GM19463 (cell line): ENCODE measurements around the gene PLBD2.

Experiments
- ATAC-seq: cut with Tn5 transposase; IDR thresholded peaks from one replicate; pipeline ENCODE4 v1.9.1; 2021; ENCODE audit warnings: mild to moderate bottlenecking, moderate library complexity; ENCODE audit not compliant: unreplicated experiment

Gene PLBD2

GRCh38 chr12:113368331-113368730 lies 9.9 kb downstream of the PLBD2 start:
- no peak for ATAC-seq

GRCh38 chr12:113369391-113369985 lies 11.1 kb downstream of the PLBD2 start:
- no peak for ATAC-seq

DNA sequence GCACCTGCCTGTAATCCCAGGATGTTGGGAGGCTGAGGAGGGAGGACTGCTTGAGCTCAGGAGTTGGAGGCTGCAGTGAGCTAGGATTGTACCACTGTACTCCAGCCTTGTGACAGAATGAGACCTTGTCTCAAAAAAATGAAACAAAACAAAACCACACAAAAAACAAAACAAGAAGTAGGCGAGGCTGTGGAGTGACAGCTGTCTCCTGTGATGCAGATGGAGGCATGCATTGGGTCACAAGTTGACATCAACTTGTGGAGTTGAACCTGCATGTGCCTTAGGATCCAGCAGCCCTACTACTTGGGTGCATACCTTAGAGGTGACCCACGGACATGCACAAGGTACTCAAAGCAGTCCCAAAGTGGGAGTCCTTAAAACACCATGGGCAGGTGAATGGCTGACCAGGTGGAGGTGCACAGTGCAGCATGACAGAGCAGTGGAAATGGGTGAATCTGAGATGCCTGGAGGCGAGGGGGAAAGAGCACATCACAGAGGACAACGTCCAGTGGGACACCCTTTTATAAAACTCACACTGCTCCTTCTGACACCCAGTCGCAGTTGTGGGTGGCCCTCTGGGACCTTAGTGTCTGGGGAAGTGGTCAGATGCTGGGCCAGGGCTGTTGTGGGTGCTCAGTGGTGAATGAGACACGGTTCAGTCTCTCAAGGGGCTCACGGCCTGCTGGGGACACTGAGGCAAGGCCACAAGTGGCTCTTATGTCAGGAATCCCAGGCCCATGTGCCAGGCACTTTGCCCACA lies 12.7 kb downstream of the PLBD2 start:
- no peak for ATAC-seq

DNA sequence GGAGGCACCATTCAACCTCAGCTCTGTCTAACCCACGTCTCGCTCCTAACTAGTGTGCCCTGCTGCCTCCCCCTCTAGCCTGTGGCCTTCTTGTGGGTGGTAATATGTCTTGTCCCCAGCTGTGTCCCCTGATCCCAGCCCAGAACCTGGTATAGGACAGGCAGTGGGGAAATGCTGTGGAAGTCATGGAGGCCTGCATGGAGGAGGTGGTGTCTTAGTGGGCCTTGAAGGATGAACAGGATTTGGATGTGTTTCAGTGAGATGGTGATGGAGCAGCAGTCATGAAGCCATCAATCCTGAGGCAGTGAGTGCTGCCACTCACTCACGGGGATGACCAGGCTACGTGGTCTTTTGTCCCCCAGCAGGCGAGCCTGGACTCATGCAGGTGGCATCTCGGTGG lies 13.4 kb downstream of the PLBD2 start:
- no peak for ATAC-seq

DNA sequence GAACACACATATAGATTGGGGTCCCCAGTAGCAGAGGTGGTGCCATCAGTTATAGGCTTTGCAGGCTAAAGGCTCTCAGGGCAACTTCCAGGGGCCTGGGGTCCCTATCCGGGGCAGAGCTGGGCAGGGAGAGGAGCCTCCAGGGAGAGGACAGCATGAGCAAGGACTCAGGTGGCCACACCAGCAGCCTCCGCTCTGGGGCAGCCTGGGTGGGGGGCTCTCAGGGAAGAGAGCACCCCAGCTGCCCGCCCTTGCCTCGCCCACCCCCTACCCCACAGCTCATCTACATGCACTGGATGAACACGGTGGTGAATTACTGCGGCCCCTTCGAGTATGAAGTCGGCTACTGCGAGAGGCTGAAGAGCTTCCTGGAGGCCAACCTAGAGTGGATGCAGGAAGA lies 14.0 kb downstream of the PLBD2 start:
- ATAC-seq = no peak

DNA sequence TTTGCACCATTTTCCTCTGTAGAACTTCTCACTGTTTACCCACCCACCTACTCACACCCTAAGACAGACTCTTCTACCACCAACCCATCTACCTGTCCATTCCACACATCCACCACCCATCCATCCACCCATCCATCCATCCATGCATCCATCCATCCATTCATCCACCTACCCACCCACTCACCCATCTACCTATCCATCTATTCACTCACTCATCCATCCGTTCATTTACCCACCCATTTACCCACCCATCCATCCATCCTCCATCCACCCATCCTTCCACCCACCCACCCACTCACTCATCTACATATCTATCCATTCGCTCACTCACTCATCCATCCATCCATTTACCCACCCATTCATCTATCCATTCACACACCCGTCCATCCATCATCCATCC lies 15.1 kb downstream of the PLBD2 start:
- ATAC-seq = no peak

GRCh38 chr12:113373969-113374368 lies 15.6 kb downstream of the PLBD2 start:
- no peak for ATAC-seq

DNA sequence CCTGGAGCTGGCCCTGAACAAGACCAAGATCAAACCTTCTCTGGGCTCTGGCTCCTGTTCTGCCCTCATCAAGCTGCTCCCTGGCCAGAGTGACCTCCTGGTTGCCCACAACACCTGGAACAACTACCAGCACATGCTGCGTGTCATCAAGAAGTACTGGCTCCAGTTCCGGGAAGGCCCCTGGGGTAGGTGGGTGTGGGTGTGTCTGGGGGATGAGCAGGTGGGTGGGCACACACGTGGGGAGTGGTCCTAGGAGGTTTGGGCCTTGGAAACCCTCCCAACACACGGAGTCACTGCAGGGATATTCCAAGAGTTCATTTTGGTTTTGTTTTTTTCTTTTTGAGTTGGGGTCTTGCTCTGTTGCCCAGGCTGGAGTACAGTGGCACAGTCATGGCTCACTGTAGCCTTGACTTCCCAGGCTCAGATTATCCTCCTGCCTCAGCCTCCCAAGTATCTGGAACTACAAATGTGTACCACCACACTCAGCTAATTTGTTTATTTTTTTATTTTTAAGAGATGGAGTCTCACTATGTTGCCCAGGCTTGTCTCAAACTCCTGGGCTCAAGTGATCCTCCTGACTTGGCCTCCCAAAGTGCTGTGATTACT lies 16.5 kb downstream of the PLBD2 start:
- no peak for ATAC-seq

DNA sequence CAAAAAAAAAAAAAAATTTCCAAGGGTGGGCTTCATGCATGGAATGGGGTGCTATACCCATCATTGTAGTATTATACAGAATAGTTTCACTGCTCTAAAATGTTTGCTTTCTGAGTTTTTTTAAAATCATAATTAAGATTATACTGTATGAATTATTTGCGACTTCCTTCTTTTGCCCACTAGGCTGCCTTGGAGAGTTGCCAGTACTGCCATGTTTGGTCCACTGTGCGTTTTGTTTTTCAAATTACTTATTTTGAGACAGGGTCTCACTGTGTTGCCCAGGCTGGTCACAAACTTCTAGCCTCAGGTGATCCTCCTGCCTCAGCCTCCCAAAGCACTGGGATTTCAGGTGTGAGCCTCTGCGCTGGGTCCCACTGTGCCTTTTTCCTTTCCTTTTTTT lies 19.9 kb downstream of the PLBD2 start:
- no peak for ATAC-seq

DNA sequence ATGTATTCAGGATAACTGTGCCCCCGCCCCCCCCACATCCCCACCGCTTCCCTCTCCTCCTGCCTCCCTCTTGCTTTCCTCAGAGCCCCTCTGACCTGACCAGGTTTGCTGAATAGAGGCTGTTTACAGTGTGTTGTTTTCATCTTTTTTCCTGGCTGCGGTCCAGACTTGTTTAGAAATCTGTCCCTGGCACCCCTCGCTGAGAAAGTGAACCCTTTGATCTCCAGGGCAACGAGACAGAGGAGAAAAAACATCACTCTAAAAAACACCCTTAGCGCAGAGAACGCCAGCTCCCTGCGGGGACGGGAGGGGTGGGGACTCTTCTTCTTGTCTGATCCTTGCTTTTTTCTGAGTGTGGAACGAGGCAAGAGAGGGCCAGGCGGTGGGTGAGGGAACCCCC lies 22.8 kb downstream of the PLBD2 start:
- ATAC-seq = no peak

- no peak for ATAC-seq
These were observed 23.8 kb downstream of the PLBD2 start for GRCh38 chr12:113382206-113382605.

GRCh38 chr12:113384778-113385177 lies 26.4 kb downstream of the PLBD2 start:
- no peak for ATAC-seq

DNA sequence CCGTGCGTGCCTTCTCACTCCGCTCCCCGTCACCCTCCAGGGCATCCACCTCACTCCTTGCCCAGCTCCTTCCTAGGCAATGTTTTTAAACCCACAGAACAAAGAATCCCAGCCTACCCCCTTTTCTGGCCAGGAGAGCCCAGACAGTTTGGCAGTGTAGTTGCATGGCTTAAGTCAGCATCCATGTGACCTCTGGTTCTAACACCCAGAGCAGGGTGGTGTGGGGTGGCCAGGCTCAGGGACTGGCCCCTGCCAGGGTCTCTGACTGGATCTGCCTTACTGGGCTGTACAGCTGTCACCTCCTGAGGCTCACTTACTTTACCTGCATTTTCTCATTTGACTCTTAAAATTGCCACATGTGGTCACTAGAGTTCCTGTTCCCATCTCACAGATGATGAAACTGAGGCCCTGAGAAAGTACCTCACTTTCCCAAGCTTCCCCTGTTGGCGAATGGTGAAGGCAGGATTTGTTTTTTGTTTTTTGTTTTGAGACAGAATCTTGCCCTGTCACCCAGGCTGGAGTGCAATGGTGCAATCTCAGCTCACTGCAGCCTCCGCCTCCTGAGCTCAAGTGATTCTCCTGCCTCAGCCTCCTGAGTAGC lies 27.0 kb downstream of the PLBD2 start:
- ATAC-seq = no peak

- no peak for ATAC-seq
These were observed 28.6 kb downstream of the PLBD2 start for GRCh38 chr12:113386866-113387566.

- ATAC-seq = no peak
These were observed 29.2 kb downstream of the PLBD2 start for GRCh38 chr12:113387631-113388030.

DNA sequence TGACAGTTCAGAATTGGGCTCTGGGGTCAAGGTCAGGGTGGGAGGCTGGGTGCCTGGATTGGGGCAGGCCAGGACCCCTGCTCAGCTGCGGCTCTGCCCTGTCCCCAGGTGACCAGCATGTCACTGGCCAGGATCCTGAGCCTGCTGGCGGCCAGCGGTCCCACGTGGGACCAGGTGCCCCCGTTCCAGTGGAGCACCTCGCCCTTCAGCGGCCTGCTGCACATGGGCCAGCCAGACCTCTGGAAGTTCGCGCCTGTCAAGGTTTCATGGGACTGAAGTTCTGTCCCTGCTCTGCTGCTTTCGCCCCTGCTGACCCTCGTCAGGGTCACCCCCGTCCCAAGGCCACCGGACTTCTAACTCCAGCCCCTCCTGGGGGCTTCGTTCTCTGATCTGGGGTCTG lies 30.0 kb downstream of the PLBD2 start:
- ATAC-seq = no peak

DNA sequence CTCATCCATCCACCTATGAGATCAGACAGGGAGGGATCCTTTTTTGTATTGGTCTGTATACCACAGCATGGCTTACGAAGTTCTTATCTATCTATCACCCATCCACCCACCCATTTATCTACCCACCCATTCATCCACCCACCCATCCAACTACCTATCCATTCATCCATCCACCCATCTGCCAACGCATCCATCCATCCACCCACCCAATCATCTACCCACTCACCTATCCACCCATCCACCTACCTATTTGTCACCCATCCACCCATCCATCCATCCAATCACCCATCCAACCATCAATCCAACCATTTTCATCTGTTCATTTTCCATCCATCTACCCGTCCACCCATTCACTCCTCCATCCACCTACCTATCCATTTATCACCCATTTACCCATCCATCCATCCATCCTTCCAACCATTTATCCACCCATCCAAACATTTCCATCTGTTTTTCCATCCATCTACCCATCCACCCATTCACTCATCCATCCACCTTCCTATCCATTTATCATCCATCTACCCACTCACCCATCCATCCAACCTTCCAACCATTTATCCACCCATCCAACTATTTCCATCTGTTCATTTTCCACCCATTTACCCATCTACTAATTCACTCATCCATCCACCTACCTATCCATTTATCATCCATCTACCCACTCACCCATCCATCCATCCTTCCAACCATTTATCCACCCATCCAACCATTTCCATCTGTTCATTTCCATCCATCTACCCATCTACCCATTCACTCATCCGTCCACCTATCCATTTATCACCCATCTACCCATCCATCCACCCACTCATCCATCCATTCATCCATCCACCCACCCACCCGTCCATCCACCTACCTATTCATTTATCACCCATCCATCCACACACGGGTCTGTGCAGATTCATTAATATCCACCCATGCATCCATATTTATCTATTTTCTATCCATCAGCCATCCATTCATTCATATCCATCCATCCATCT lies 32.0 kb downstream of the PLBD2 start:
- ATAC-seq = no peak

DNA sequence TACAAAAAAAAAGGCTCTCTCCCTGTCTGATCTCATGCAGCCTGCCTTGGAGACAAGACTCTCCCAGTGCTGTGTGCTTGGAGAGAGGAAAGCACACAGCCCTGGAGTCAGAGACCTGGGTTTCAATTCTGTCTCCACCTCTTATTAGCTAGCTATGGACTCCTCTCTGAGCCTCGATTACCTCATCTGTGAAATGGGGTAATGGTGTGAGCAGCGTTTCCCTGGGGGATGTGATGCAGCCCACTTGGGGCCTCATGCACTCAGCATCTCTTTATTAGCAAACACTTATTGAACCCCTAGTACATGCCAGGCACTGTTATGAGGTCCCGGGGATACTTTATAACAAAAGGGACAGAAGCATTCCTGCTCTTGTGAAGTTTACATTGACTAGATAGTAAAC lies 32.8 kb downstream of the PLBD2 start:
- ATAC-seq = no peak

GRCh38 chr12:113391650-113392337 lies 33.4 kb downstream of the PLBD2 start:
- ATAC-seq = no peak

DNA sequence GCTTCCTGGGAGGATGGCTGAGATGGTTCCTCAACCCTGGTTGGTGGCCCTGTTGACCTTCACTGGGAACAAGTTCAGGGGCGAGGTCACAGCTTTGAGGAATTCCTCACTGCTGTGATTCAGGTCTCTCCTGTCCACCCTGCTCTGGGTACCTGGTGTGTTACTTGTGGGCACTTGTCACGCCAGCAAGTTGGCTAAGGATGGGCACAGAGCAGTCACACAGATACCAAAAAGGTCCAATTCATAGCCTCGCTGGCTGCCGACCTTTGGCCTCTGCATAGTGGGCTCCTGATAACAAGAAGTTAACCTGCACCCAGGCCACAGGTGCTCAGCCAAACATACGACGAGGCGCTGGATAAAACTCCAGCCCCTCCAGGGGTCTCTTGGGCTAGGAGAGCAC lies 34.1 kb downstream of the PLBD2 start:
- ATAC-seq = no peak
